Activated CD4-positive, alpha-beta T cell treated with anti-CD3 and anti-CD28 coated beads for 1 hour (primary cell): Measurements from ENCODE around the gene ZEB2.

Source experiments
- DNase-seq: peaks from one replicate; pipeline ENCODE4 v3.0.0-alpha.2; 2020

The ZEB2 gene

GRCh38 chr2:144493027-144493809 is 26.7 kb downstream of the ZEB2 start:
- DNase-seq: no peak

- no peak for DNase-seq
These were observed 29.1 kb downstream of the ZEB2 start for GRCh38 chr2:144490857-144491256.

- no peak for DNase-seq
These were observed 29.9 kb downstream of the ZEB2 start for GRCh38 chr2:144490017-144490416.

GRCh38 chr2:144489315-144489916 is 30.5 kb downstream of the ZEB2 start:
- DNase-seq: no peak

- DNase-seq: no peak
These were observed 35.5 kb downstream of the ZEB2 start for GRCh38 chr2:144484201-144484948.

- DNase-seq: no peak
These were observed 38.3 kb downstream of the ZEB2 start for GRCh38 chr2:144481666-144482065.

GRCh38 chr2:144481109-144481508 is 38.8 kb downstream of the ZEB2 start:
- DNase-seq: no peak

GRCh38 chr2:144480285-144480684 is 39.6 kb downstream of the ZEB2 start:
- DNase-seq: no peak

- no peak for DNase-seq
These were observed 40.3 kb downstream of the ZEB2 start for GRCh38 chr2:144479659-144480058.

- DNase-seq: no peak
These were observed 40.8 kb downstream of the ZEB2 start for GRCh38 chr2:144479138-144479537.

GRCh38 chr2:144477957-144478311 is 42.0 kb downstream of the ZEB2 start:
- DNase-seq: no peak

- no peak for DNase-seq
These were observed 42.5 kb downstream of the ZEB2 start for GRCh38 chr2:144477281-144477956.

GRCh38 chr2:144476682-144477081 is 43.2 kb downstream of the ZEB2 start:
- DNase-seq: no peak

- DNase-seq: no peak
These were observed 44.2 kb downstream of the ZEB2 start for GRCh38 chr2:144475569-144476275.

- DNase-seq: no peak
These were observed 44.9 kb downstream of the ZEB2 start for GRCh38 chr2:144475044-144475443.

- DNase-seq: no peak
These were observed 45.9 kb downstream of the ZEB2 start for GRCh38 chr2:144474017-144474416.

- DNase-seq: no peak
These were observed 47.0 kb downstream of the ZEB2 start for GRCh38 chr2:144472911-144473310.

GRCh38 chr2:144472046-144472412 is 47.9 kb downstream of the ZEB2 start:
- no peak for DNase-seq

- no peak for DNase-seq
These were observed 48.4 kb downstream of the ZEB2 start for GRCh38 chr2:144471305-144472045.

- DNase-seq: no peak
These were observed 49.1 kb downstream of the ZEB2 start for GRCh38 chr2:144470816-144471215.

- DNase-seq: no peak
These were observed 49.6 kb downstream of the ZEB2 start for GRCh38 chr2:144470334-144470733.

- DNase-seq: no peak
These were observed 50.1 kb downstream of the ZEB2 start for GRCh38 chr2:144469798-144470197.
